ENCODE measurements around the gene DNTT. TPM values are rescaled to one million over a fixed set of nuclear protein-coding genes. Genes with fewer than 3 reads are reported as not detected.
A peak's percentile ranks its signal among the peaks of the same experiment; 100 is the strongest.

Gene DNTT
- total and polyA plus RNA-seq, 2 of the 13 experiments (the other 11 are each of a cell fraction or from before 2014, with no cell fraction given) = not detected

DNA sequence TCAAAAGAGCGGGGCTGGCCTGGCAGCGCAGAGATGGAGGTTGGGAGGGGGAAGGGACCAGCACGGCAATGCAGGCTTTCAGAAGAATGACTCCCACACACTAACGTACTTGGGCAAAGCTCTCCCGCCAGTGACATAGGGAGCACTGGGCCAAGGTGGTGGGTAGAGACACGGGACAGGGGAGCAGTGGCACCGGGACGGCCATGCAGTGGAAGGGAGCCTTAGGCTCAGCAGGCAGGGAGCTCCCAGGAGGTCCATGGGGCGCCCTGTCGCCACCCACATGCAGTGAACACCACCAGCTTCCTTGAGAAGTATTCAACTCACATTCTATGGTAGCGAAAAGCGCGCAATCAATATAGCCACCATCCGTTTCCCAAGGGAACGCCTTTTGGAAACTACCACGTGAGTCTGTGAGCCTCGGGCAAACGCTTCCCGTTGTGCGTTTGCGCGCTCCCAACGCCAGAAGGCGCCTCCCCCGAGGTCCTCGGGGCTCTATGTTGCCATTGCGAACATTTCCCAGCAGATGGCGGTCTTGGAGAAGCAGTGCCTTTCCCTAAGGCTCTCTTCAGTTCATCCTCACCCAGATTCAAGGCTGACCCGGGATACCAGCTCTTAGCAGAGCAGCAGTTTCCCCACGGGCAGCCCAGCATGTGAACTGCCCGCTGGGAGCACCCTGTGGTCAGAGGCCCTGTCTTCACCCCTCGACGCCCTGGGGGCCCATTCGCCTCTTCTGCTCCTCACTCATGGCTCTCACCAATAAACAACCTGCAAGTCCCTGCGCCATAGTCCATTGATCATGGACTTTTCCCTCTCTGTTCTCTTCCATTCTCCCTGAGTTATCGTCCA lies 71.0 kb downstream of the DNTT start (continued):
- TF ChIP-seq HNRNPK (IDR thresholded peaks at IDR 0.05; ENCODE audit: low read depth, low read length, poor library complexity, severe bottlenecking) (no peak), ZNF607 (CRISPR knock-in tag; IDR thresholded peaks at IDR 0.05; ENCODE audit: borderline replicate concordance) (no peak), ZNF30 (CRISPR knock-in tag; IDR thresholded peaks at IDR 0.05) (no peak), HOXA9 (CRISPR knock-in tag; IDR thresholded peaks at IDR 0.05; ENCODE audit: borderline replicate concordance) (no peak), HOXA7 (CRISPR knock-in tag; IDR thresholded peaks at IDR 0.05) (no peak), TCF7 (IDR thresholded peaks at IDR 0.05; ENCODE audit: low read depth) (no peak), ZNF563 (CRISPR knock-in tag; IDR thresholded peaks at IDR 0.05) (no peak), ZNF432 (CRISPR knock-in tag; IDR thresholded peaks at IDR 0.05; ENCODE audit: borderline replicate concordance) (no peak), ZNF33B (CRISPR knock-in tag; IDR thresholded peaks at IDR 0.05) (no peak), ETV6 (CRISPR knock-in tag; conservative IDR thresholded peaks at IDR 0.05) (no peak), FIP1L1 (IDR thresholded peaks at IDR 0.05; ENCODE audit: borderline replicate concordance, insufficient read depth, low read depth, low read length) (no peak), MEIS1 (CRISPR knock-in tag; IDR thresholded peaks at IDR 0.05; ENCODE audit: borderline replicate concordance) (no peak)
- TF ChIP-seq, protein P1, sequence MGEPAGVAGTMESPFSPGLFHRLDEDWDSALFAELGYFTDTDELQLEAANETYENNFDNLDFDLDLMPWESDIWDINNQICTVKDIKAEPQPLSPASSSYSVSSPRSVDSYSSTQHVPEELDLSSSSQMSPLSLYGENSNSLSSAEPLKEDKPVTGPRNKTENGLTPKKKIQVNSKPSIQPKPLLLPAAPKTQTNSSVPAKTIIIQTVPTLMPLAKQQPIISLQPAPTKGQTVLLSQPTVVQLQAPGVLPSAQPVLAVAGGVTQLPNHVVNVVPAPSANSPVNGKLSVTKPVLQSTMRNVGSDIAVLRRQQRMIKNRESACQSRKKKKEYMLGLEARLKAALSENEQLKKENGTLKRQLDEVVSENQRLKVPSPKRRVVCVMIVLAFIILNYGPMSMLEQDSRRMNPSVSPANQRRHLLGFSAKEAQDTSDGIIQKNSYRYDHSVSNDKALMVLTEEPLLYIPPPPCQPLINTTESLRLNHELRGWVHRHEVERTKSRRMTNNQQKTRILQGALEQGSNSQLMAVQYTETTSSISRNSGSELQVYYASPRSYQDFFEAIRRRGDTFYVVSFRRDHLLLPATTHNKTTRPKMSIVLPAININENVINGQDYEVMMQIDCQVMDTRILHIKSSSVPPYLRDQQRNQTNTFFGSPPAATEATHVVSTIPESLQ (CRISPR knock-in tag; conservative IDR thresholded peaks at IDR 0.05) = no peak
- TF ChIP-seq, protein P2, sequence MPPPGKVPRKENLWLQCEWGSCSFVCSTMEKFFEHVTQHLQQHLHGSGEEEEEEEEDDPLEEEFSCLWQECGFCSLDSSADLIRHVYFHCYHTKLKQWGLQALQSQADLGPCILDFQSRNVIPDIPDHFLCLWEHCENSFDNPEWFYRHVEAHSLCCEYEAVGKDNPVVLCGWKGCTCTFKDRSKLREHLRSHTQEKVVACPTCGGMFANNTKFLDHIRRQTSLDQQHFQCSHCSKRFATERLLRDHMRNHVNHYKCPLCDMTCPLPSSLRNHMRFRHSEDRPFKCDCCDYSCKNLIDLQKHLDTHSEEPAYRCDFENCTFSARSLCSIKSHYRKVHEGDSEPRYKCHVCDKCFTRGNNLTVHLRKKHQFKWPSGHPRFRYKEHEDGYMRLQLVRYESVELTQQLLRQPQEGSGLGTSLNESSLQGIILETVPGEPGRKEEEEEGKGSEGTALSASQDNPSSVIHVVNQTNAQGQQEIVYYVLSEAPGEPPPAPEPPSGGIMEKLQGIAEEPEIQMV (CRISPR knock-in tag; IDR thresholded peaks at IDR 0.05; ENCODE audit: low read depth) = 0 out of 2 replicates have a peak, but pooled peaks have one; percentile 26
- TF ChIP-seq, protein P3, sequence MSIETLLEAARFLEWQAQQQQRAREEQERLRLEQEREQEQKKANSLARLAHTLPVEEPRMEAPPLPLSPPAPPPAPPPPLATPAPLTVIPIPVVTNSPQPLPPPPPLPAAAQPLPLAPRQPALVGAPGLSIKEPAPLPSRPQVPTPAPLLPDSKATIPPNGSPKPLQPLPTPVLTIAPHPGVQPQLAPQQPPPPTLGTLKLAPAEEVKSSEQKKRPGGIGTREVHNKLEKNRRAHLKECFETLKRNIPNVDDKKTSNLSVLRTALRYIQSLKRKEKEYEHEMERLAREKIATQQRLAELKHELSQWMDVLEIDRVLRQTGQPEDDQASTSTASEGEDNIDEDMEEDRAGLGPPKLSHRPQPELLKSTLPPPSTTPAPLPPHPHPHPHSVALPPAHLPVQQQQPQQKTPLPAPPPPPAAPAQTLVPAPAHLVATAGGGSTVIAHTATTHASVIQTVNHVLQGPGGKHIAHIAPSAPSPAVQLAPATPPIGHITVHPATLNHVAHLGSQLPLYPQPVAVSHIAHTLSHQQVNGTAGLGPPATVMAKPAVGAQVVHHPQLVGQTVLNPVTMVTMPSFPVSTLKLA (IDR thresholded peaks at IDR 0.05) = no peak
- TF ChIP-seq, protein P4, sequence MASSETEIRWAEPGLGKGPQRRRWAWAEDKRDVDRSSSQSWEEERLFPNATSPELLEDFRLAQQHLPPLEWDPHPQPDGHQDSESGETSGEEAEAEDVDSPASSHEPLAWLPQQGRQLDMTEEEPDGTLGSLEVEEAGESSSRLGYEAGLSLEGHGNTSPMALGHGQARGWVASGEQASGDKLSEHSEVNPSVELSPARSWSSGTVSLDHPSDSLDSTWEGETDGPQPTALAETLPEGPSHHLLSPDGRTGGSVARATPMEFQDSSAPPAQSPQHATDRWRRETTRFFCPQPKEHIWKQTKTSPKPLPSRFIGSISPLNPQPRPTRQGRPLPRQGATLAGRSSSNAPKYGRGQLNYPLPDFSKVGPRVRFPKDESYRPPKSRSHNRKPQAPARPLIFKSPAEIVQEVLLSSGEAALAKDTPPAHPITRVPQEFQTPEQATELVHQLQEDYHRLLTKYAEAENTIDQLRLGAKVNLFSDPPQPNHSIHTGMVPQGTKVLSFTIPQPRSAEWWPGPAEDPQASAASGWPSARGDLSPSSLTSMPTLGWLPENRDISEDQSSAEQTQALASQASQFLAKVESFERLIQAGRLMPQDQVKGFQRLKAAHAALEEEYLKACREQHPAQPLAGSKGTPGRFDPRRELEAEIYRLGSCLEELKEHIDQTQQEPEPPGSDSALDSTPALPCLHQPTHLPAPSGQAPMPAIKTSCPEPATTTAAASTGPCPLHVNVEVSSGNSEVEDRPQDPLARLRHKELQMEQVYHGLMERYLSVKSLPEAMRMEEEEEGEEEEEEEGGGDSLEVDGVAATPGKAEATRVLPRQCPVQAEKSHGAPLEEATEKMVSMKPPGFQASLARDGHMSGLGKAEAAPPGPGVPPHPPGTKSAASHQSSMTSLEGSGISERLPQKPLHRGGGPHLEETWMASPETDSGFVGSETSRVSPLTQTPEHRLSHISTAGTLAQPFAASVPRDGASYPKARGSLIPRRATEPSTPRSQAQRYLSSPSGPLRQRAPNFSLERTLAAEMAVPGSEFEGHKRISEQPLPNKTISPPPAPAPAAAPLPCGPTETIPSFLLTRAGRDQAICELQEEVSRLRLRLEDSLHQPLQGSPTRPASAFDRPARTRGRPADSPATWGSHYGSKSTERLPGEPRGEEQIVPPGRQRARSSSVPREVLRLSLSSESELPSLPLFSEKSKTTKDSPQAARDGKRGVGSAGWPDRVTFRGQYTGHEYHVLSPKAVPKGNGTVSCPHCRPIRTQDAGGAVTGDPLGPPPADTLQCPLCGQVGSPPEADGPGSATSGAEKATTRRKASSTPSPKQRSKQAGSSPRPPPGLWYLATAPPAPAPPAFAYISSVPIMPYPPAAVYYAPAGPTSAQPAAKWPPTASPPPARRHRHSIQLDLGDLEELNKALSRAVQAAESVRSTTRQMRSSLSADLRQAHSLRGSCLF (CRISPR knock-in tag; IDR thresholded peaks at IDR 0.05; ENCODE audit: borderline replicate concordance) = no peak
